ENCODE measurements around the gene FAP.

The FAP gene

DNA sequence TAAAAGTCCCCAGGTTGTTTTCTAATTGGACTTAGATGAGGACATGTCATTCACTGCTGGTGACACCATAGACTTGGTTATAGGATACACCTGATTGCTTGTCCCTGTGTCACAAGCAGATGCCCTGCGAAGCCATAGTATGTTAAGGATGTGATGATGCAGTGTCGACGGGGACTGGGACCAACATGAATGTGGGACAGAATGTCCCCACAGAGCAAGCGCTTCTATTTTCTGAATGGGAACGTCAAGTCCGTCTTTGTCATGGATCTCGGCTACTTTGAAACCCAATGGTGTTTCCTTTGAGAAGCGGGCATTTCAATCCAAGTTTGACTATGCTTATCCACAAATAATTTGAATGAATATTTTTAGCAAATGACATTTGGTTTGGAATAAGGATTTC, 93.3 kb downstream of the FAP start:
- Mint-ChIP-seq H3K9me3 (ENCODE audit: low read depth) (no peaks in the 10 kb centered on the region), H3K27me3 (peaks cover 30% of the 10 kb centered on the region), H3K36me3 (no peaks in the 10 kb centered on the region), H3K4me1 (ENCODE audit: low read depth) (peaks cover 3% of the 10 kb centered on the region), H3K4me3 (no peak overlapping the region), H3K27ac (no peak overlapping the region)

DNA sequence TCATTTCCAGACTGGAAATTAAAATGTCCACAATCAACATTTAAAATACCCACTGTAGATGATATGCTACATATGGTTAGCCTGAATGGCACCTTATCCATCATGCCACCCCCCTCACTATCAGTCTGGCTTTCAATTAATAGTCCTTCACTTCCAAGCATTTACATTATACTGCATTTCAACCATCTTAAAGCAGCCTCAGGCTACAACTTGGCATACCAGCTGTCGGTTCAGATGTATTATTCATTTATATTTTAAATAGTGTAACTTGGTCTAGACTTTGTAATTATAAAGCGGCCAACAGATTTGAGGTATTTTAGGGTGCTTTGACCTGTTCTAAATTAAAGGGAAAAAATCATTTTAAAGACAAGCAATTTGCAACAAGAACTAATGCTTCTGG, 93.8 kb downstream of the FAP start:
- H3K9me3 Mint-ChIP-seq (ENCODE audit: low read depth) = no peaks in the 10 kb centered on the region
- H3K4me1 Mint-ChIP-seq (ENCODE audit: low read depth) = peaks cover 3% of the 10 kb centered on the region
- H3K27ac Mint-ChIP-seq = no peak overlapping the region
- peaks cover 29% of the 10 kb centered on the region for H3K27me3 Mint-ChIP-seq
- H3K4me3 Mint-ChIP-seq = no peak overlapping the region
- H3K36me3 Mint-ChIP-seq = no peaks in the 10 kb centered on the region

DNA sequence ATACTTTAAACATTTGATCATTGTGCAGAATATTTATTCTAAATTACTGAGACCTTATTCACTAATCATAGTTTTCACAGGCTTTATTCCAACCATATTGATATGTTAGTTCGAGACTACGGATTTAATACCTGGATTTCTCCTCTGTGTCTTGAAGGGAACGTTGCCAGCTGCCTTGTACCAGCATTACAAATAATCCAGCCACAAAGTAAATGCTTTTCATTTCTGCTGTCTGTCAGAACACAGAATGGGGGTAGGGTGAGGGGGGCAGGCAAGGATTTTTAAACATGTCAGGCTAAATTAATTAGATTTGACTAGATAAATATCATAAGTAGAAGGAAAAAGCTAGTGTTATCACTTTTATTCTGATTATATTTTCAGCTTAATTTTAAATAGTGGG, 94.3 kb downstream of the FAP start:
- Mint-ChIP-seq H3K36me3 (no peaks in the 10 kb centered on the region), H3K27me3 (peaks cover 29% of the 10 kb centered on the region), H3K27ac (no peak overlapping the region), H3K4me1 (ENCODE audit: low read depth) (peaks cover 3% of the 10 kb centered on the region), H3K9me3 (ENCODE audit: low read depth) (no peaks in the 10 kb centered on the region), H3K4me3 (no peak overlapping the region)

GRCh38 chr2:162143969-162144368, 99.3 kb downstream of the FAP start:
- H3K27ac Mint-ChIP-seq = no peak overlapping the region
- peaks cover 20% of the 10 kb centered on the region for H3K27me3 Mint-ChIP-seq
- H3K4me3 Mint-ChIP-seq = no peak overlapping the region
- H3K36me3 Mint-ChIP-seq = no peaks in the 10 kb centered on the region
- H3K9me3 Mint-ChIP-seq (ENCODE audit: low read depth) = no peaks in the 10 kb centered on the region
- H3K4me1 Mint-ChIP-seq (ENCODE audit: low read depth) = no peaks in the 10 kb centered on the region

- Mint-ChIP-seq H3K27ac (no peak overlapping the region), H3K36me3 (no peaks in the 10 kb centered on the region), H3K4me1 (ENCODE audit: low read depth) (no peaks in the 10 kb centered on the region), H3K9me3 (ENCODE audit: low read depth) (no peaks in the 10 kb centered on the region), H3K27me3 (peaks cover 5% of the 10 kb centered on the region), H3K4me3 (no peak overlapping the region)
Measured at GRCh38 chr2:162138310-162138709, 104.9 kb downstream of the FAP start.

GRCh38 chr2:162127422-162127821, 115.8 kb downstream of the FAP start:
- H3K4me3 Mint-ChIP-seq = no peak overlapping the region
- H3K36me3 Mint-ChIP-seq = no peaks in the 10 kb centered on the region
- no peak overlapping the region for H3K27ac Mint-ChIP-seq
- H3K4me1 Mint-ChIP-seq (ENCODE audit: low read depth) = peaks cover 2% of the 10 kb centered on the region
- H3K9me3 Mint-ChIP-seq (ENCODE audit: low read depth) = no peaks in the 10 kb centered on the region
- H3K27me3 Mint-ChIP-seq = no peaks in the 10 kb centered on the region

GRCh38 chr2:162126527-162126926, 116.7 kb downstream of the FAP start:
- Mint-ChIP-seq H3K9me3 (ENCODE audit: low read depth) (no peaks in the 10 kb centered on the region), H3K36me3 (no peaks in the 10 kb centered on the region), H3K27ac (no peak overlapping the region), H3K4me3 (no peak overlapping the region), H3K27me3 (no peaks in the 10 kb centered on the region), H3K4me1 (ENCODE audit: low read depth) (peaks cover 2% of the 10 kb centered on the region)

DNA sequence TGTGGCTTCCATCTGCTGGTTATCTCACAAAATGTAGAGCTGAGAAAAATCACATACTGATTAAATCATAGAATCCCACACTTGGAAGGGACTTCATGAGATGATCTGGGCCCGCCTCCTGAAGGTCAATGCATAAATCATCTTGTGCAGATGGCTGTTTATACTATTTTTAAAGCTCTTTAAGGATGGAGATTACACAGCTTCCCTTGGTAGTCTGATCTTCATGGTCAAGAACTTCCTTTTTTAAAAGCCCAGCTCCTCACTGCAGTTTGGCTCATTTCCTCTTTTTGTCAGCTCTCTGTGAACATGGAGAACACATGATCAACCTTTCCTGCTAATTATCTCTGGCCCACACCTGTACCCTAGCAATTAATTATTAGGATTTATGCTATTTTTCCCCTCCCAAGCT, 117.1 kb downstream of the FAP start:
- Mint-ChIP-seq H3K36me3 (no peaks in the 10 kb centered on the region), H3K4me3 (no peak overlapping the region), H3K4me1 (ENCODE audit: low read depth) (peaks cover 2% of the 10 kb centered on the region), H3K9me3 (ENCODE audit: low read depth) (no peaks in the 10 kb centered on the region), H3K27ac (no peak overlapping the region), H3K27me3 (no peaks in the 10 kb centered on the region)

DNA sequence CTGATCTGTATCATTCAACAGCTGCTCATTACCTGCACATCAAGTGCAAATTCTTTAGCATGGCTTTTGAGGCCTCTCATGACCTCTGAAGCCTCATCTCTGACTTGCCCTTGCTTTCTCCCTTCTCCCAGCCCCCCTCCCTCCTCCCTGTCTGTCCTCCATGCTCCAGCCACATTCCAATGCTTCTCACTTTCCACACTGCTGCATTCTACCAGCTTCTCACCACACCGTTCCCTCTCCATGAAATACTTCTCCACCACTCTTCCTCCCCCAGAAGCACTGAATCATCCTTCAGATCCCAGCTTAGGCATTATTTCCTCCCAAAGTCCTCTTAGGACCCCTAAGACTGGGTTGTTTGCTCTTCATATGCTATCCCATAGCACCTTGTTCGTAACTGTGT, 118.1 kb downstream of the FAP start:
- Mint-ChIP-seq H3K27me3 (no peaks in the 10 kb centered on the region), H3K27ac (no peak overlapping the region), H3K4me1 (ENCODE audit: low read depth) (peaks cover 2% of the 10 kb centered on the region), H3K36me3 (no peaks in the 10 kb centered on the region), H3K4me3 (no peak overlapping the region), H3K9me3 (ENCODE audit: low read depth) (no peaks in the 10 kb centered on the region)

- H3K4me3 Mint-ChIP-seq = no peak overlapping the region
- H3K36me3 Mint-ChIP-seq = no peaks in the 10 kb centered on the region
- H3K27ac Mint-ChIP-seq = no peak overlapping the region
- no peaks in the 10 kb centered on the region for H3K27me3 Mint-ChIP-seq
- H3K9me3 Mint-ChIP-seq (ENCODE audit: low read depth) = no peaks in the 10 kb centered on the region
- H3K4me1 Mint-ChIP-seq (ENCODE audit: low read depth) = peaks cover 2% of the 10 kb centered on the region
Measured at GRCh38 chr2:162123806-162124758, 119.2 kb downstream of the FAP start.
